CD14-positive monocyte (primary cell): ENCODE data around the gene CFAP61. TPM values are rescaled to one million over a fixed set of nuclear protein-coding genes. Genes with fewer than 3 reads are reported as not detected.

Experiments
- DNase-seq, 3 donors: peaks; one replicate each; pipeline ENCODE4 v3.0.0-alpha.2; 2011 to 2022
- H2AFZ ChIP-seq: 2 replicates; pipeline ENCODE4 v1.6.0; 2012; ENCODE audit warnings: mild to moderate bottlenecking, low read depth, low read length, inconsistent platforms; ENCODE audit not compliant: insufficient read depth, poor library complexity, severe bottlenecking
- H3K27ac ChIP-seq, 2 donors: 1 replicate in 1 of 2; 2 replicates in 1 of 2; pipeline ENCODE4 v1.5.1; 2012 to 2013; ENCODE audit warnings: low read length in 2 of 2, control low read depth in 1 of 2, inconsistent platforms in 1 of 2, low read depth in 1 of 2, mild to moderate bottlenecking in 1 of 2
- H3K27me3 ChIP-seq, 2 donors: one replicate each; pipeline versions ENCODE4 v1.6.0 to v1.6.1; 2011 to 2013; ENCODE audit warnings: low read length in 2 of 2; ENCODE audit not compliant: control insufficient read depth in 2 of 2, insufficient read depth in 2 of 2
- H3K36me3 ChIP-seq, 2 donors: replicated peaks in 1 of 2; 1 replicate in 1 of 2; 2 replicates in 1 of 2; pipeline versions ENCODE4 v1.5.1 to v1.6.1; 2012 to 2013; ENCODE audit warnings: low read length in 2 of 2, control low read depth in 1 of 2, inconsistent platforms in 1 of 2, mild to moderate bottlenecking in 1 of 2; ENCODE audit not compliant: insufficient read depth in 2 of 2, control insufficient read depth in 1 of 2
- H3K4me1 ChIP-seq, 2 donors: 1 replicate in 1 of 2; 2 replicates in 1 of 2; pipeline versions ENCODE4 v1.5.1 to v1.6.1; 2012 to 2013; ENCODE audit warnings: low read length in 2 of 2, control low read depth in 1 of 2, inconsistent platforms in 1 of 2, mild to moderate bottlenecking in 1 of 2, moderate library complexity in 1 of 2; ENCODE audit not compliant: insufficient read depth in 2 of 2, control insufficient read depth in 1 of 2
- H3K4me2 ChIP-seq: replicated peaks from 2 replicates; pipeline ENCODE3; 2012; ENCODE audit warnings: low read length, moderate library complexity, mild to moderate bottlenecking; ENCODE audit not compliant: poor library complexity, severe bottlenecking; ENCODE audit errors: extremely low read depth
- H3K4me3 ChIP-seq, 3 experiments: fragments of 200-600 bp in 1 of 3; sonication (generic) in 1 of 3; replicated peaks in 1 of 3; 1 replicate in 2 of 3; 2 replicates in 1 of 3; pipeline ENCODE4 v1.5.1; 2011 to 2013; ENCODE audit warnings: low read length in 3 of 3, mild to moderate bottlenecking in 3 of 3, control low read depth in 2 of 3, low read depth in 2 of 3, inconsistent platforms in 1 of 3, moderate library complexity in 1 of 3
- H3K79me2 ChIP-seq: 2 replicates; pipeline ENCODE4 v1.6.0; 2012; ENCODE audit warnings: mild to moderate bottlenecking, control low read depth, inconsistent platforms, low read length, moderate library complexity; ENCODE audit not compliant: insufficient read depth
- H3K9ac ChIP-seq: 2 replicates; pipeline ENCODE4 v1.6.0; 2017; ENCODE audit warnings: low read length, mild to moderate bottlenecking; ENCODE audit not compliant: insufficient read depth, poor library complexity, severe bottlenecking
- H3K9me3 ChIP-seq, 2 donors: replicated peaks in 1 of 2; 1 replicate in 1 of 2; 2 replicates in 1 of 2; pipeline versions ENCODE4 v1.5.1 to v1.6.1; 2012 to 2013; ENCODE audit warnings: low read length in 2 of 2, control low read depth in 1 of 2; ENCODE audit not compliant: control insufficient read depth in 1 of 2, insufficient read depth in 1 of 2
- H4K20me1 ChIP-seq: 2 replicates; pipeline ENCODE4 v1.6.0; 2012; ENCODE audit warnings: mild to moderate bottlenecking, low read length, control low read depth, moderate library complexity; ENCODE audit not compliant: insufficient read depth
- H3K27ac Mint-ChIP-seq, 7 donors: one replicate each; pipeline ENCODE4 v1.8.0; 2020; ENCODE audit warnings: mild to moderate bottlenecking in 7 of 7, mixed read lengths in 7 of 7, moderate library complexity in 6 of 7, inconsistent platforms in 2 of 7
- H3K27me3 Mint-ChIP-seq, 3 donors: one replicate each; pipeline ENCODE4 v1.8.0; 2021 to 2022; ENCODE audit warnings: low read depth in 3 of 3, mild to moderate bottlenecking in 3 of 3, mixed read lengths in 3 of 3, moderate library complexity in 3 of 3, inconsistent platforms in 1 of 3
- H3K36me3 Mint-ChIP-seq, 2 donors: one replicate each; pipeline ENCODE4 v1.8.0; 2020; ENCODE audit warnings: mixed read lengths in 2 of 2, inconsistent platforms in 1 of 2, mild to moderate bottlenecking in 1 of 2
- H3K4me1 Mint-ChIP-seq: one replicate; pipeline ENCODE4 v1.8.0; 2020; ENCODE audit warnings: mild to moderate bottlenecking, mixed read lengths
- H3K4me3 Mint-ChIP-seq, 2 donors: one replicate each; pipeline ENCODE4 v1.8.0; 2020; ENCODE audit warnings: mild to moderate bottlenecking in 2 of 2, mixed read lengths in 2 of 2, moderate library complexity in 1 of 2
- H3K9me3 Mint-ChIP-seq, 7 donors: one replicate each; pipeline ENCODE4 v1.8.0; 2020 to 2022; ENCODE audit warnings: mixed read lengths in 7 of 7, mild to moderate bottlenecking in 6 of 7, moderate library complexity in 6 of 7, inconsistent platforms in 2 of 7
- CTCF ChIP-seq: fragments of 200-600 bp; IDR thresholded peaks from one replicate; pipeline ENCODE4 v1.8.0; 2022; ENCODE audit warnings: antibody characterized with exemption, mild to moderate bottlenecking
- WGBS: methylation state at CpG from one replicate; pipeline ENCODE4 v1.1.5; 2013; ENCODE audit warnings: missing lambda C conversion rate; ENCODE audit not compliant: insufficient coverage; 5-methylcytosine and 5-hydroxymethylcytosine counted together
- intact Hi-C, 2 donors: fragments of 100-400 bp; cut with micrococcal nuclease; formaldehyde crosslinking; loops; one replicate each; pipeline versions ENCODE4 v1.15.0 to v1.15.1; 2023
- polyA plus RNA-seq, 3 donors: library from polyadenylated mRNA; depleted of rRNA in 1 of 3; unstranded in 2 of 3; stranded (reverse) in 1 of 3; fragments of 300-500 nt in 2 of 3; fragments of >200 nt in 1 of 3; fragmentation: Illumina TruSeq in 2 of 3; gene quantifications; 1 replicate in 2 of 3; 2 replicates in 1 of 3; pipeline ENCODE4 v1.2.3, GENCODE V29; 2012 to 2021

The CFAP61 gene
- polyA plus RNA-seq, 3 donors: not detected

DNA sequence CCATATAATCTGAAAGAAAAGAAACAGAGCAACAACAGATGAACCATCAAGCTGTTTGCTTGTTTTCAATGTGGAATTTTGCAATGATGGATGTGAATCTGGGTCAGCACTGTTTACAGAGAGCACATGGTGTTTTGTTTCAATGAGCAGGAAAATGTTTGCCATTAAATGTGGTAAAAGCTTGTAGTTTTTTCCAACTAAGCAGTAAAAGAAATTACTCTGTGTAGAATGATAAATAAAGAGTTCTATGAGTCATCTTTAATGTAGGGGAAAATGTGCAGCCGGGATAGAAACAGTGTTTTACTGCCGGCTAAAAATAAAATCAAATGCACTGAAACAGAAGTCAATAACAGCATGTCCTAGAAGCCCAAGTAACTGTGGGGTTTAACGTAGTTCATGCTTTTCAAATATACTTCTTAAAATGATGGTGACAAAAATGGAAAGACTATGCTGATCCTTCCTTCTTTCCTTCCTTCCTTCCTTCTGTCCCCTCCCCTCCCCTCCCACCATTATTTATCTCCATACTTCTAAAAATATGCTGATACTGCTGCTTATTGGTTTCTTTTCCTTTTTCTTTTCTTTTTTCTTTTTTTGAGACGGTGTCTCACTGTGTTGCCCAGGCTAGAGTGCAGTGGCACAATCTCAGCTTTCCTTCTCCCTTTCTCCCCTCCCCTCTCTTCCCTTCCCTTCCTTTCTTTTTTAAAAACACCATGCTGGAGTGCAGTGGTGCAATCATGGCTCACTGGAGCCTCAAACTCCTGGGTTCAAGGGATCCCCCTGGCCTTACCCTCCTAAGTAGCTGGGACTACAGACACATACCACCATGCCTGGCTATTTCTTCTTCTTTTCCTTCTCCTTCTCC lies 41.5 kb upstream of the CFAP61 start:
- H3K36me3 Mint-ChIP-seq: no peaks in the 10 kb centered on the region
- H2AFZ ChIP-seq: no peak overlapping the region
- no peaks in the 10 kb centered on the region for H3K27me3 ChIP-seq
- peaks cover 0 to 6% (median 0%) of the 10 kb centered on the region in 3 donors for H3K27me3 Mint-ChIP-seq
- H3K4me2 ChIP-seq: no peak overlapping the region
- no peaks in the 10 kb centered on the region for H3K79me2 ChIP-seq
- H3K4me3 ChIP-seq: no peak overlapping the region
- WGBS: 29% methylated on average over 1 of the region's 4 CpGs
- no peak for DNase-seq
- H3K9me3 ChIP-seq: no peaks in the 10 kb centered on the region
- peak overlapping the region in 1 of 7 donors; percentile 48 for H3K27ac Mint-ChIP-seq
- intact Hi-C loops: no loop called here
- no peak overlapping the region for H3K9ac ChIP-seq
- H3K27ac ChIP-seq: no peak overlapping the region
- H4K20me1 ChIP-seq: no peaks in the 10 kb centered on the region
- H3K36me3 ChIP-seq: no peaks in the 10 kb centered on the region
- no peak for TF ChIP-seq CTCF
- peaks cover 35 to 39% of the 10 kb centered on the region in 2 donors for H3K4me1 ChIP-seq
- H3K9me3 Mint-ChIP-seq: peaks cover 0 to 1% (median 0%) of the 10 kb centered on the region in 7 donors
- no peak overlapping the region for H3K4me3 Mint-ChIP-seq
- H3K4me1 Mint-ChIP-seq: peaks cover 39% of the 10 kb centered on the region

DNA sequence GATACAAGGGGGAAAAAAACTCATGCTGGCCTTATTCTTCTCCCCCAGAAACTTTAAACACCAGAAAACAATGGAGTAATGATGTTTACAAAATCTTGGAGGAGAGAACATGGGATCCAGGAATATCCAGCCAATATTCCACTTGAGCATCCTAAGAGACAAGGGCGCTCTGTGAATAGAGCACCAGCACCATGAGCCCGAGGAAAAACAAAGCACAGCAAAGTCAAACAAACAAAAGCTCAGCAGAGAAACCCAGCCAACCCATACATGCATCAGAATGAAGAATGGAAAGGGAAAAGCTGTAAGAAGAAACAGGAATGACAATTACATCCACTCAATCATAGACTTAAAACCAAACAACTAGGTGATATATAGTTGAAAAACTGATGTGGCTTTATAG lies 39.8 kb upstream of the CFAP61 start:
- H3K4me3 ChIP-seq: no peak overlapping the region
- peaks cover 5% of the 10 kb centered on the region for H3K79me2 ChIP-seq
- H3K27ac Mint-ChIP-seq: no peak overlapping the region
- H3K4me1 Mint-ChIP-seq: peaks cover 40% of the 10 kb centered on the region
- H3K27me3 ChIP-seq: no peaks in the 10 kb centered on the region
- H2AFZ ChIP-seq: no peak overlapping the region
- WGBS: no CpG with 5 or more reads among the region's 2 CpGs
- TF ChIP-seq CTCF: no peak
- H3K27me3 Mint-ChIP-seq: peaks cover 0 to 6% (median 0%) of the 10 kb centered on the region in 3 donors
- intact Hi-C loops: no loop called here
- H3K36me3 Mint-ChIP-seq: no peaks in the 10 kb centered on the region
- peaks cover 37 to 46% of the 10 kb centered on the region in 2 donors for H3K4me1 ChIP-seq
- no peaks in the 10 kb centered on the region for H3K36me3 ChIP-seq
- no peak overlapping the region for H3K27ac ChIP-seq
- DNase-seq: no peak
- H3K9me3 Mint-ChIP-seq: peaks cover 0 to 2% (median 0%) of the 10 kb centered on the region in 7 donors
- H3K9me3 ChIP-seq: no peaks in the 10 kb centered on the region
- H3K9ac ChIP-seq: no peak overlapping the region
- no peak overlapping the region for H3K4me3 Mint-ChIP-seq
- no peak overlapping the region for H3K4me2 ChIP-seq
- no peaks in the 10 kb centered on the region for H4K20me1 ChIP-seq
